Putamen (tissue), 1 donor: Measurements from ENCODE around the gene PIK3R1.

ENCODE experiments used
- DNase-seq: peaks from one replicate; pipeline ENCODE4 v3.0.0-alpha.2; 2016; ENCODE audit warnings: low spot score

The PIK3R1 gene

DNA sequence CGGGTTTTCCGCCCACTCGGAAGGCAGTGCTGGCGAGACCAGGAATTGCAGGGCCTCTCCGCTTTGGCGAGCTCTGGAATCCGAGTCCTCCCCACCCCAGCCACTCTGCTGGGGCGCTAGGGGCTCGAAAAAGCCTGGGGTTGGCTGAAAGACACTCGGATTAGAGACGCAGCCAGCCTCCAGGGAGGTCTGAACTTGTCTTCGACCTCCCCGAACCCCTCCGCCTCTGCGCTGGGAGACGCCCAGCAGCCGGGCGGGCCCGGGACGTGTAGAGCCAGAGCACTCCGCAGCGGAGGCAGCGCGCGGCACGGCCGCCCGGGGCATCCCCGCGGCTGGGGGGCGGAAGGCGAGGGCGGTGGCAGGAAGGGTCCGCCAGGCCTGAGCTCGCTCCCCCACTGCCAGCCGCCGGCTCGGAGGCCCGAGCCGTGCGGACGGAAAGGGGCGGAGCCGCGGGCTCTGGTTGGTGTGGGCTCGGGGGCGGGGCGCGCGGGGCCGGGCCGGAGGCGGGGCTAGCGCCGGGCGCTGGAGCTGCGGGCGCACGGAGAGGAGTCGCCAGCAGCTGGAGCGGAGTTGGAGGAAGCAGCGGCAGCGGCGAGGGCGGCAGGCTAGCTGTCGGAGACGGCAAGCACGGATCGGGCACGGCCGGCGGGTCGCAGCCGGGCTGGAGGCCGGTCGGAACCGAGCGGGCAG, at the start of gene PIK3R1:
PIK3R1 (plus strand) TSS at position 549 of the 690 bp plus-strand sequence. CDS start 10,920 bp downstream, outside the sequence.
- peak; percentile 97 for DNase-seq

DNA sequence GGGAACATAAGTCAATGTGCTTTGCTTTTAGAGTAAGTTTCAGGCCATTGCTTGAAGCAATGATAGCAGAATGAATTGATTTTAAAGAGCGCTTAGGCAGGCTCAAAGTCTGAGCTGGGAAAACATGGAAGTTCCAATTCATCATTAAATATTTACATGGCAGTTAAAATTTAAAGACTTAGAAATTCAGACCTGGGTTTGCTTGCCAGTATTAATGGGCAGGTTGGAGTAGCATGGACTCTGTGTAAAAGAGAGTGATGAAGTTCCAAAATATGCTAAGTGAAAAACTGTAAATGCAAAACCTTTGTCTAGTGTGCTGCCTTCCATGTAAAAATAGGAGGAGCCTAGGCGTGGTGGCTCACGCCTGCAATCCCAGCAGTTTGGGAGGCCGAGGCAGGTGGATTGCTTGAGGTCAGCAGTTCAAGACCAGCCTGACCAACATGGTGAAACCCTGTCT, 48.3 kb upstream of the PIK3R1 start:
- no peak for DNase-seq

DNA sequence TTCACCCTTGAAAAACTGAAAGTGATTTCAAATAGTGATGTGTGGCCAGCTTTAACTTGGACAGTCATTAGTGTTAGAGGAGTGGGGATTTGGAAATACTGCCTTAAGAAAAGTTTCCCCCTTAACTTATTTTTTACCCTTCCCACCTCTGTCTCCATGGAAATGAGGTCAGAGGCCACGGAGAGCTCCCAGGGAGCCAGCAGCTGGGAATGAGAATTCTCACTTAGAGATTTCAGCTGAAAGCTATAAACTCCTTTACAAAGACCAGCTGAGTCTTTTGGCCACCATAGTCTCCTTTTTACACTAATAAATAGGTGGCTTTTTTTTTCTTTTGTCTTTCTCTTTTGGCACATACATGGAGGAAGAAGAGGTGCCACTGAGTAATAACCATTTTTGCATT, 45.7 kb upstream of the PIK3R1 start:
- no peak for DNase-seq

DNA sequence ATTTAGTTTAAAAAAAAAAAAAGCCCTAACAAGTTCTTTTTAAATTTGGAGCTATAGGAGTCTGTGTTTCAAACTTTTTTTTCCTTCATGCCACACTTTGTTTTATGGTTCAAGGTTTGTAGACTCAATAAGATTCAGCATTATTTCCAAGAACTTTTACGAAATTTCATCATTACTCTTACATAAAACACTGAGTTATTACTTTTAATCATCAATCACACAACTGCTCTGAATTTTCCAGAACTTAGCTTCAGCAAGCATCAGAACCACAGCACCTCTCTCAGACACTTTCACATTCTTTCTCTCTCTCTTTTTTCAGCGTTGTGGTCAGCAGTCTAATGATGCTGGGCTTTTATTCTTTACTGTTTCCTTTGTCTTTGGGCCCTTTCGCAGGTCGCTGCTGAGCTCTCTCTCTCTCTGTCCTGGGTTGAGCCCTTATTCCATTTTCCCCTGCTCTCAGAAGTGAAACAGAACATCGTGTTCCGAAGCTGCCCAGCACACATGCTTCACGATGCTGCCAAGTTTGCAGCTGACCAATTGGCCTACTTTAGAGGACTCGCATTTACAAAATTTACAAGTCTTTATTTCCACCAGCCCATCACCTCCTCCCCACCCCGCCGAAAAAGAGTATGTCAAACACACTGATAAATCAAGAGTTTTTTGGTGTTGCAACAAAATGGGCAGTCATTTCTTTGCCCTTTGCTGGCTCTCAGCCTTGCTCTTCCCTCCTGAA, 44.6 kb upstream of the PIK3R1 start:
- DNase-seq, result peak; percentile 80

DNA sequence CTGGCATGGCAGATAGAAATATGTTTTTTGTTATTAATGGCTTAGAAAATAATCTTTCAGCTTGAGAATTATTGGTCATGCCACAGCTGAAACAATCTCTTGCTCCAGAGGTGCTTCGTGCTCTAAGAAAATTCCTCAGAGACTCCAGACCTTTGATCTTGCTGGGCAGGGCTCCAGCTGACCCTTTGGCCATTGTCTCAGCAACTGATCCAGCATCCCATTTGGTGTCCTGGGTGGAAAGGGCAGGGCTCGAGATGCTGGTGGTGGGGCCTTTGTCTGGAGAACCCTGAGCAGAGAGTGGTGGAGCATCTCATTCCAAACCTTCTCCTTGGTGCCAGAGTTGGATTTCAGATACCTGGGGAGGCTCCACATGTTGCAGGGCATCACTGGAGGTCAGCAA, 43.2 kb upstream of the PIK3R1 start:
- DNase-seq, result no peak

DNA sequence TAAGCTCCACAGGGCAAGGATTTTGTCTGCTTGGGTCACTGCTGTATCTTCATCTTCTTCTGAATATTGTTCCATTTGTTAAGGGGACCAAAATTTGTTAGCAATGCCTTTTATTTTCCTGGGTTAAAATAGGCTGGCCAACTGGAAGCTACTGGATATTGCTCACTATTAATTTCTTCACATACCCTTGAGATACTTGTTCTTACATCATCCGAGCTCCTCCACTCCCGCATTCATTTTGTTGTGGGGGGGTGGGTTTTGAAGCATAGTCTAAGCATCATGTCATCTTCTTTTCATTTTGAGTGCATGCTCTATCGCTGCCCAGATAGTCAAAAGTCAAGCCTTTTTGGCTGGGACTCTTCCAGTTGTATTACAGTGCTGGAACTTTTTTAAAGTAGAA, 42.5 kb upstream of the PIK3R1 start:
- no peak for DNase-seq

DNA sequence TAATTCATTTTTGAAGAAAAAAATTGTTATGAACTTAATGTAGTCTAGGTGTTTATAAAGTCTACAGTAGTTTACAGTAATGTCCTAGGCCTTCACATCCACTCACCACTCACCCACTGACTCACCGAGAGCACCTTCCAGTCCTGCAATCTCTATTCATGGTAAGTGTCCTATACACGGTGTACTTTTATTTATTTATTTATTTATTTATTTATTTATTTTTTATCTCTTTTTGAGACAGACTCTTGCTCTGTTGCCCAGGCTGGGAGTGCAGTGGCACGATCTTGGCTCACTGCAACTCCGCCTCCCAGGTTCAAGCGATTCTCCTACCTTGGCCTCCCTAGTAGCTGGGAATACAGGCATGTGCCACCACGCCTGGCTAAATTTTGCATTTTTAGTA, 39.3 kb upstream of the PIK3R1 start:
- no peak for DNase-seq

DNA sequence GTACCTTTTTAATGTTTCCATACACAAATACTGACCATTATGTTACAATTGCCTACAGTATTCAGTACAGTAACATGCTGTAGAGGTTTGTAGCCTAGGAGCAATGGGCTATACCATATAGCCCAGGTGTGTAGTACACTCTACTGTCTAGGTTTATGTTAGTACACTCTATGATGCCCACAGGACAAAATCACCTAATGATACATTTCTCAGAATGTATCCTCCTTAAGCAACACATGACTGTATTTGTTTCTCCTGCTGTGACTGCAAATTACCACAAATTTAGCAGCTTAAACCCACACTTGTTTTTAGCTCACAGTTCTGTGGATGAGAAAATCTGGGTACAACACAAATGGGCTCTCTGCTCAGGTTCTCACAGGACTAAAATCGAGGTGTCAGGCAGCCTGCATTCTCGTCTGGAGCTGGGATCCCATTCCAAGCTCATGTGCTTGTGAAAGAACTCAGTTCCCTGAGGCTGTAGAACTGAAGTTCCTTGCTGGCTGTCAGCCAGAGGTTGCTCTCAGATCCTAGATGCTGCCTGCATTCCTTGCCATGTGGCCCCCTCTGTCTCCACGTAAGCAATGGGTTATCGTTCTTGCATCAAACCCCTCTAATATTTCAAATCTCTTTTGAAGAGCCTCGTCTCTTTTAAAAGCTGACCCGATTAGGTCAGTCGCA, 38.6 kb upstream of the PIK3R1 start:
- DNase-seq, result no peak

DNA sequence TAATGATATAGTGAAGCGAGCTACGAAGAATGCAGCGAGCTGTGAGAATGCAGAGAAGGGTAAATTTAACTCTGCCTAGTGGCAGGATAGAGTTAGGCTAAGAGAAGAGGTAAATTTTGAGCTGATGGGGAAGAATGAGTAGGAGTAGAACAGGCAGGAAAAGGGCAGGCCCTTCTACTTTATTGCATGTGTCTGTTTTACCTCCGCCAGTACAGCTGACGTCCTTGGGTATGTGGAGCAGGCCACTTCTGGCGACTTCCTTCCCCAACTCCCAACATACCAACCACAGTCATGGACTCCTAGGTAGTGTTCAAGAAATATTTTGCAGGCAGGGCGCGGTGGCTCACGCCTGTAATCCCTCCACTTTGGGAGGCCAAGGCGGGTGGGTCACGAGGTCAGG, 37.9 kb upstream of the PIK3R1 start:
- DNase-seq, result no peak

DNA sequence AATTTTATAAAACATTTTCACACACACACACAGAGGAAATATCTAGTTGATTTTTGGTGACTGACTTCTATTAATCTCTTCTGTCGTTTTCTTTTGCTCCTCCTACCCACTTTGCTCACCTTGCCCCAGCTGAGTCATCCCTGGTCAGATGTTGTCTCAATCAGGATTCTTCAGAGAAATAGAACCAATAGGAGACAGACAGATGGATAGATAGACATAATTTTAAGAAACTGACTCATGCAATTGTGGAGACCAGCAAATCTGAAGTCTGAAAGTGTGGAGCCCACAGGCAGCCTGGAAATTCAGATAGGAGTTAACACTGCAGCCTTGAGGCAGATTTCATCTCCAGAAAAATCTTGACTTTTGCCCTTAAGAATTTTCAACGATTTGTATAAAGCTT, 37.0 kb upstream of the PIK3R1 start:
- DNase-seq, result no peak

DNA sequence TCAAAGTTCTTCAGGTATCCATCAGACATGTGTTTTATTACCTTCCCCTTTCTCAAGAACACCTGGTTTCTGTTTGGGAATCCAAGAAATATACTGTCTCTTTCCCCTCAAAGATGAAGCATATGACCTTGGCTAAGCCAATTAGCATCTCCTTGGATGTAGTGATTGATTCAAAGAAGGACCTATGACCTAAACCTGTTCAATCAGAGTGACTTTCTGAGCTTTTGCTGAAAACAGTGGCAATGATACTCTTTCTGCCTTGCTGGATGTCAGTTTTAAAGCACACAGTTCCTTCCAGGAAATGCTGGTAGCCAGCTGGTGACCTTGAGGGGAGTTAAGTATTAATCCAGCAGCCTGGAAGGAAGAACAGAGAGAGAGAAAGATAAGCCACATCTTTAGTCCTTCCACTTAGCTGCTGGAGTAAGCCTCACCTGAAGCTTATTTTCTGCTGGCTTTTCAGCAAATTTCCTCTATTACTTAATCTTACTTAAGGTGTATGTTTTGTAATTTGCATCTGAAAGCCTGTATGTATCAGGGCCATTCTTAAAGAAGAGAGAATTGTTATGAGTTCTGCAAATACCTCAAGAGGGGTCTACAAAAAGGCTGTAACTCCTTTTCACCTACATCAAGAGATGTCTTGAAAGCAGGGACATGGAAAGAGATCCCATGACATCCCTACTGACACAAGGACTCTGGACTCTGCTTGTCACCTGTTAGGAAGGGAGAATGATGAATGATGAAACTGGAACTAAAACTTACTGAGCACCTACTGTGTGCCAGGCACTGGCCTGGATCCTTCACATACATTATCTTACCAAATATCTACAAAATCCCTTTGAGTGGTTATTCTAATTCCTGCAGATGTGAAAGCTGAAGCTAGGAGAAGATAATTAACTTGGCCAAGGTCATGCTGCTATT, 35.2 kb upstream of the PIK3R1 start:
- DNase-seq, result no peak

DNA sequence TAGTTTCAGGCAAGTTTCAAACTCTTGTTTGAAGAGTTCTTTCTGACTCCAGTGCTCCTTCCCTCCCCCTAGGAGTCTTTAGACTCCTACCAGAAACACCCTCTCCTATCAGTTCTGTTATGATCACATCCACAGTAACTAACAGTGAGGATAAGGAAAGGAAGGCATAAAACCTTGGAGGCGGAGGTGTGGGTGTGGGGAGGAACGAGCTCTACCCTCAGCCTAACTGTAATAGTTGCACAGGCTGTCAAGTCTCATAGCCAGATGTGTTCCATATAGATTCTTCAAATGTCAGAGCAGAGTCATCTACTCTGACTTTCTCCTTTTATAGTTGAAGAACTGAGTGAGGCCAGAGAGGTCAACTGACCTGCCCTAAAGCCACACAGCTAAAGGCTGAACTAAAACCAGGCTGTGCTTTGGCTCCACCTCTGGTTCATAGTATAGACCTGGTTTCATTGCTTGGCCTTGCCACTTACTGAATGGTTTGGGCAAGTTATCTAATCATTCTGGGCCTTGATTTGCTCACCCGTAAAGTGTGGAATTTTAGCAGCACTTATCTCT, 34.4 kb upstream of the PIK3R1 start:
- no peak for DNase-seq

DNA sequence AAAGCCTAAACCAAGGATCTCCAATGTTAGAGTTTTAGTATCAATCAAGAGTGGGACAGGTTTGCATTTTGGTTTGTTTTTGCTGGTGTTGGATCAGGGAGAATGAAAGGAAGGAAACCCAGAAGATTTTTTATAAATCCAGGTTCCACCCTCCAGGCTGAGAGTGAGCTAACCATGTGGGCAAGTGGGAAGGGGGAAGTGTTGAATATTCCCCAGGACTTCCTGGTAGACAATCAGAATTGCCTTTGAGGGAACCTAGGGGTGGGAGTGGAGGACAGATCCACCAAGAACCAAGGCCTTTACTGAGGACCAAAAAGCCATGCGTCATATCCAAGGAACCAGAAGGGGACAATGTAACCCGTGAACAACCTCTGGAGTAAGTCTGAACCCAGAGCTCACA, 33.5 kb upstream of the PIK3R1 start:
- no peak for DNase-seq

DNA sequence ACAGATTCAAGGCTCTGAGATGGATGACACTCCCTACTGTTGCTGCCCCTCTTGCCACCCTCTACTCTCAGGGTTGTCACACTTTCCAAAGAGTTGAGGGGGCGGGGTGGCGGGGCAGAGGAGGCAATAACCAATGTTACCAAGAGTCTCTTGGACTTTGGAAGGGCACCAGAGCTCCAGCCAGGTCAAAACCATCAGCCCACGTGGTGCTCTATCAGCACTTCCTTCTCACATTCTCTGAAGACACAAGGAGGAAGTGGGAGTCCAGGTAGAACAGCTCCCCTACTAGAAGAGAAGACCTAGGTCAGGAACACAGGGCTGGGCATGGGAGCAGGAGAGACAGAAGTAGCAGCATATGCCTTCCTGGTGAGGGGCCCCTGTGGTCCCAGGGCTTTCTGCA, 33.0 kb upstream of the PIK3R1 start:
- no peak for DNase-seq

DNA sequence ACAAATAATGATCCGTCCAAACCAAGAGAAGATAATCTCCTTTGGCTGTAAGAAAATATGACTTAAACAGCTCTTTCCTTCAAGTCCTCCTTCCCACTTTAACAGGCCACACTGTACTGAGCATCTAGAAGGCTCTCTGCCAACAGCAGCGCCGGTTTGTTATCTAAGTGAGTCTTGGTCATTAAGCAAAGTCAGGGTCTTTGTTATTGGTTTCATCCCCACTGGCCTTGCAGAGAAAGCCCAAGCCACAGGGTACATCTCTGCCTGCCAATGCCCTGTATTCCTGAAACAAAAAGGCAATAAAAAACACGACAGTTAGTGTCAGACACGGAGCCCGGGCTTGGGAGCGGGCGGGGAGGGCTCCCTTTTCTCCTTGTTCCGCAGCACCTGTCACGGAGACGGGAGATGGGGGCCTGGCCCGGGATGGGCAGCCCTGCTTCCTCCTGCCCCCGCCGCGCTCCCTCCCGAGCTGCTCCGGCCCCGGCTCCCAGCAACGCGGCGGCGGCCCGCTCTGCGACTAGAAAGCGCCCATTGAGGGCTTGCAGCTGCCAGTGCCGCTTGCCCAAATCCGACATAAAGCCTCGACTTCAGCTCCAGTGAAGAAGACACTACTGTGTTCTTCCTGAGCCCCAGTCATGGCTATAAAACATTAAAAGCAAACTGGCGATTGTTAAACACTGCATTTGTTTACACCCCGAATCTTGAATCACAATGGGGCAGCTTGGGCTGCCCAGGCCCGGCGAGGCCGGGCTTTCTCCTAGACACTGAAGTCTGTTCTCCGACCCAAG, 28.1 kb upstream of the PIK3R1 start:
- peak; percentile 94 for DNase-seq

DNA sequence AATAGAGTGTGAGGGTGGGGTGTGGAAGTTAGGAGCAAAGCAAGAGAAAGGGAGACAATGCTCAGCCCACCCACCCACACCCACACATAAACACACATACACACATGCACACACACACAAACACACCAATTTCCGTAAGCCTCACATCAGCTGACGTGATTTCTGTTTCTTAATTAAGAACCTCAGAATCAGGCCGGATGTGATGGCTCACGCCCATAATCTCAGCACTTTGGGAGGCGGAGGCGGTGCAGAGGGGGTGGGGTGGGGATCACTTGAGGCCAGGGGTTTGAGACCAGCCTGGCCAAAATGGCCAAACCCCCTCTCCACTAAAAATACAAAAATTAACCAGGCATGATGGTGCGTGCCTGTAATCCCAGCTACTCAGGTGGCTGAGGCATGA, 26.4 kb upstream of the PIK3R1 start:
- no peak for DNase-seq

DNA sequence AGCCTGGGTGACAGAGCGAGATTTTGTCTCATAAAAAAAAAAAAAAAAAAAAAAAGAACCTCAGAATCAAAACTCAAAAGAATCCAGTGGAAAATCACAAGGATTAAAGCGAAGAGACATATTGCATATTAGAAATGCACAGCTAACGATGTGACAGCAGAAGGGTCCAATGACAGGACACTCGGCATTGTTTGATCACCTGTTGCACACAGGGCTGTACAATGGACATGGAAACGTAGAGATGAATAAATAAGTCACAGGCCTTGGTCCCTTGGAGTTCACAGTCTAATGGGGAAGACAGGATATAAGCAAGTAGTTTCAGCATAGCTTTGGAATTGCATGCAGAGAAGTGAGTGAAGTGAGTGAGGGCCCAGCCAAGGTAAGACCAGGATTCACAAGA, 25.9 kb upstream of the PIK3R1 start:
- no peak for DNase-seq

DNA sequence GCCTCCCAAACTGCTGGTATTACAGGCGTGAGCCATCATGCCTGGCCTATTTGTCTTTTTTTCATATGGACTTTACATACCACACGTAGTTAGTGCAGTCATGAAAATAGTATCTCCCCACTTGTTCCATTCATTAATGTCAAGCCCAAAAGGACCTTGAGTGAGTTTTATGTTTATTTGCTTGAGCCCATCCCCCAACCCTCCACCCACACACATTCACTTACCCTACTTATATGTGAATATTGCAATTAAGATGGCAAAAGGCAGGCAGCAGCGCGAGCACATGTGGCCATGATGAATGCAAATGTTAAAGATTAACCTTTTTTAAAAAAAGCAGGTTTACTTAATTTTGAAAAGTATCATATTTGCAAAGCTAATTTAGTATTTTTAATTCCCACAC, 24.9 kb upstream of the PIK3R1 start:
- no peak for DNase-seq

DNA sequence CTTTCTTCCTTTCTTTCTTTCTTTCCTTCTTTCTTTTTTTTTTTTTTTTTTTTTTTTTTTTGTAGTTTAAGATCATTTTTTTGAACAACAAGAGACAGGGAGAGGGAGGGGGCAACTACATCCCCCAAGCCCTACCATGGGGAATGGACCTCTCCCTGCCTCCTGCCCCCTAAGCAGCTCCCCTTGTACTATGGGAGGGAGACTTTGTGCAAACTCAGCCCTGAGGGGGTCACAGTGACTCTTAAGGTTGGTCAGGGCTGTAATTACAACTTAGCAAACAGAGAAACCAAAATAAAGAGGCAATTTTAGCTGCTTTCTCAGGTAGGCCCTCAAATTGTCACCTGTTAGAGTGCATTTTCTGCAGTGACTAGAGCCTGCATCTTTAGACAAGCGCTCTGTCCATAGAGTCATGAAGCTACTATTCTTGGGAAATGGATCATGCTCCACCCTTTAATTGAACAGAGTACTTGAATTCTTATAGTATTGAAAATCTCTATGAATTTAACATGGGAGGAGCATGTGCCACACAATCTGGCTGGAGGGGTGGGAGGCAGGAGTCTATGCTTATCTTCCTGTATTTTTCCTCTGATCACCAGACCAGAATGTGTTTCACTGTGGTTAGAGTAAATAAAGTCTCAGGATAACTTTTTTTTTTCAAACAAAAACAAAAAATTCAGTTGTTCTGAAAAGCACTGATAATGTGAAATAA, 24.3 kb upstream of the PIK3R1 start:
- DNase-seq, result no peak

DNA sequence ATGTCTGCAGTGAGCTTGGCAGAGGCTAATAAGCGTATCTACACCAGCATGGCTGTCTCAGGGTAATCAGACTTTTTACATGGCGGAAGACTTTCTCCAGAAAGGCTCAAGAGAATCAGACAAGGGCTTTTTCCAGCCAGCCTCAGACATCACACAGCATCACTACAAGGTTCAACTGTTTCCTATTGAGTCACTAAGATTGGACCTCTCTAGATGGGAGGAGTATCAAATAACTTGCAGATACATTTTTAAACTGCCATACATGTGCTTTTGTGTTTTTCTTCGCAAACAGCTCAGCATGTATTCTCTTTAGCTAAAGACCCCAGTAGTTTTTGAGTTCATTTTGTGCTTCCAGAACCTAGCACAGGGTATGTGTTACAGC, 22.9 kb upstream of the PIK3R1 start:
- DNase-seq, result no peak
